Liver (tissue), 9 donors: ENCODE measurements around the gene CDC42EP3. TPM values are rescaled to one million over a fixed set of nuclear protein-coding genes. Genes with fewer than 3 reads are reported as not detected.

Source experiments
- DNase-seq: peaks from one replicate; pipeline ENCODE4 v3.0.0-alpha.2; 2017; ENCODE audit warnings: low spot score
- H3K27ac ChIP-seq, 2 donors: one replicate each; pipeline ENCODE4 v1.7.0; 2013; ENCODE audit warnings: inconsistent platforms in 2 of 2, low read length in 2 of 2, control low read depth in 1 of 2, low read depth in 1 of 2, mild to moderate bottlenecking in 1 of 2
- H3K27me3 ChIP-seq, 4 donors: one replicate each; pipeline versions ENCODE4 v1.6.1 to v1.7.0; 2013; ENCODE audit warnings: low read length in 3 of 4, inconsistent platforms in 1 of 4, mild to moderate bottlenecking in 1 of 4, moderate library complexity in 1 of 4; ENCODE audit not compliant: control insufficient read depth in 4 of 4, insufficient read depth in 4 of 4
- H3K36me3 ChIP-seq, 4 donors: one replicate each; pipeline versions ENCODE4 v1.6.1 to v1.7.0; 2013; ENCODE audit warnings: low read length in 3 of 4, mild to moderate bottlenecking in 3 of 4, low read depth in 1 of 4, moderate library complexity in 1 of 4; ENCODE audit not compliant: control insufficient read depth in 4 of 4, insufficient read depth in 3 of 4
- H3K4me1 ChIP-seq, 4 donors: one replicate each; pipeline versions ENCODE4 v1.6.1 to v1.7.0; 2013; ENCODE audit warnings: low read length in 3 of 4, mild to moderate bottlenecking in 3 of 4, moderate library complexity in 1 of 4; ENCODE audit not compliant: control insufficient read depth in 4 of 4, insufficient read depth in 4 of 4
- H3K4me3 ChIP-seq, 3 donors: one replicate each; pipeline versions ENCODE4 v1.6.1 to v1.7.0; 2013; ENCODE audit warnings: low read length in 3 of 3, control low read depth in 1 of 3, low read depth in 1 of 3, mild to moderate bottlenecking in 1 of 3
- H3K9ac ChIP-seq, 2 donors: one replicate each; pipeline ENCODE4 v1.7.0; 2013; ENCODE audit warnings: low read length in 2 of 2, mild to moderate bottlenecking in 2 of 2, moderate library complexity in 2 of 2, control low read depth in 1 of 2, low read depth in 1 of 2
- H3K9me3 ChIP-seq, 4 donors: one replicate each; pipeline versions ENCODE4 v1.6.1 to v1.7.0; 2013; ENCODE audit warnings: low read length in 3 of 4; ENCODE audit not compliant: control insufficient read depth in 4 of 4
- ATF3 ChIP-seq: IDR thresholded peaks from 2 replicates; pipeline ENCODE4 v1.6.1; 2016; ENCODE audit warnings: antibody characterized with exemption
- CTCF ChIP-seq: fragments of 150-350 bp; IDR thresholded peaks from 2 replicates; pipeline ENCODE4 v1.5.1; 2017; ENCODE audit warnings: improper control_type of control experiment, low read depth, low read length; ENCODE audit not compliant: missing input control
- EGR1 ChIP-seq, 2 donors: IDR thresholded peaks; 2 replicates each; pipeline ENCODE4 v1.6.1; 2016 to 2018; ENCODE audit warnings: antibody characterized with exemption in 2 of 2, low read depth in 2 of 2
- FOXA1 ChIP-seq: IDR thresholded peaks from 2 replicates; pipeline ENCODE4 v1.6.1; 2016; ENCODE audit warnings: antibody characterized with exemption
- GABPA ChIP-seq, 2 donors: IDR thresholded peaks in 1 of 2; conservative IDR thresholded peaks in 1 of 2; 2 replicates each; pipeline ENCODE4 v1.6.1; 2016; ENCODE audit warnings: antibody characterized with exemption in 2 of 2, mild to moderate bottlenecking in 1 of 2, moderate library complexity in 1 of 2
- HNF4A ChIP-seq, 2 donors: conservative IDR thresholded peaks; 2 replicates each; pipeline ENCODE4 v1.6.1; 2016; ENCODE audit warnings: antibody characterized with exemption in 2 of 2, mild to moderate bottlenecking in 2 of 2
- HNF4G ChIP-seq: IDR thresholded peaks from 2 replicates; pipeline ENCODE4 v1.6.1; 2016; ENCODE audit warnings: antibody characterized with exemption
- MAX ChIP-seq: IDR thresholded peaks from 2 replicates; pipeline ENCODE4 v1.6.1; 2016; ENCODE audit warnings: antibody characterized with exemption
- RAD21 ChIP-seq, 2 donors: IDR thresholded peaks; 2 replicates each; pipeline ENCODE4 v1.6.1; 2016; ENCODE audit warnings: antibody characterized with exemption in 2 of 2, mild to moderate bottlenecking in 2 of 2
- REST ChIP-seq: IDR thresholded peaks from 2 replicates; pipeline ENCODE4 v1.6.1; 2016; ENCODE audit warnings: antibody characterized with exemption, mild to moderate bottlenecking
- YY1 ChIP-seq: IDR thresholded peaks from 2 replicates; pipeline ENCODE4 v1.6.1; 2016; ENCODE audit warnings: antibody characterized with exemption, mild to moderate bottlenecking
- ZBTB33 ChIP-seq: IDR thresholded peaks from 2 replicates; pipeline ENCODE4 v1.6.1; 2016; ENCODE audit warnings: antibody characterized with exemption
- WGBS: extraction: QIAGEN DNeasy Blood & Tissue Kit; methylation state at CpG from one replicate; pipeline ENCODE4 v1.1.7; 2013; 5-methylcytosine and 5-hydroxymethylcytosine counted together
- polyA plus RNA-seq, 2 donors: library from polyadenylated mRNA; stranded (reverse) in 1 of 2; unstranded in 1 of 2; fragments of 200-250 nt in 1 of 2; fragments of >200 nt in 1 of 2; fragmentation: Nextera tagmentation in 1 of 2; extraction: Ambion mirVana in 1 of 2; gene quantifications; one replicate each; pipeline versions ENCODE4 v1.2.1 to v1.2.3, GENCODE V29; 2013 to 2015
- total RNA-seq, 2 donors: library from RNA; depleted of rRNA; stranded (reverse); fragments of >200 nt; gene quantifications; one replicate each; pipeline ENCODE4 v1.2.3, GENCODE V29; 2014
- donor health status: healthy.
- donor health status: healthy.
- donor health status: healthy.
- donor health status: healthy.
- donor health status: healthy.

CDC42EP3 gene
- total and polyA plus RNA-seq, 4 donors, result 2.5 to 4.1 (median 3.3) TPM

- Histone ChIP-seq H3K36me3 (no peaks in the 10 kb centered on the region), H3K27ac (no peak overlapping the region), H3K9me3 (no peaks in the 10 kb centered on the region), H3K4me3 (no peak overlapping the region), H3K4me1 (peaks cover 0 to 16% (median 11%) of the 10 kb centered on the region in 4 donors), H3K9ac (no peak overlapping the region), H3K27me3 (no peaks in the 10 kb centered on the region)
- TF ChIP-seq EGR1 (IDR thresholded peaks at IDR 0.05; ENCODE audit: low read depth in 2 of 2) (no peak), REST (no peak), HNF4G (no peak), YY1 (no peak), ZBTB33 (no peak), CTCF (no peak), HNF4A (conservative IDR thresholded peaks at IDR 0.05) (no peak), GABPA (IDR thresholded peaks at IDR 0.05 in 1 of 2, conservative IDR thresholded peaks at IDR 0.05 in 1 of 2) (no peak), FOXA1 (no peak)
- 75% methylated on average over 2 of the region's 2 CpGs for WGBS
- no peak for DNase-seq
Measured at GRCh38 chr2:37674946-37675345, 3.5 kb upstream of the CDC42EP3 start.

- H3K4me1 ChIP-seq, result peaks cover 0 to 16% (median 11%) of the 10 kb centered on the region in 4 donors
- peak overlapping the region in 1 of 2 donors; percentile 65 for H3K9ac ChIP-seq
- H3K4me3 ChIP-seq, result peak overlapping the region in 2 of 3 donors; percentile 88 to 93
- no peaks in the 10 kb centered on the region for H3K27me3 ChIP-seq
- TF ChIP-seq RAD21 (IDR thresholded peaks at IDR 0.05) (peak in 1 of 2 donors; percentile 26), MAX (peak; percentile 6), ATF3 (no peak)
- no peak for DNase-seq
- peak overlapping the region in 1 of 2 donors; percentile 61 for H3K27ac ChIP-seq
- no peaks in the 10 kb centered on the region for H3K36me3 ChIP-seq
- WGBS, result 23% methylated on average over 7 of the region's 7 CpGs
- no peaks in the 10 kb centered on the region for H3K9me3 ChIP-seq
Measured at GRCh38 chr2:37672870-37673184, 1.4 kb upstream of the CDC42EP3 start.
